Measurements from ENCODE around the gene CEMIP.
"Not testable (repeated sequence)": the region's sequence is repeated elsewhere in the genome, so short reads cannot be mapped to it uniquely, and the experiment has no call there.

The CEMIP gene

DNA sequence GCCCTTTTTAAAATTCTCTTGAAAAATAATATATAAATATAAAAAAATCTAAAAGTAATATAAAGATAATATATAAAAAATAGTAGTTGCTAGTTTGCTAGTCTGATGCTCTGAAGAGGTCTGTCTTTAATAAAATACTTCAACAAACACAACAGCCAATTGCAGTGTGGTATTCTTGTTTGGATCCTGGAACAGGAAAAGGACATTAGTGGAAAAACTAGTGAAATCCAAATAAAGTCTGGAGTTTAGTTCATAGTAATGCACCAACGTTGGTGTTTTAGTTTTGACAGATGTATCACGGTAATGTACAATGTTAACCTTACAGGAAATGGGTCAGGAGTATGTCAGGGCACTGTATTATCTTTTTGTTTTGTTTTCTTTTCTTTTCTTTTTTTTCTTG is 26.0 kb upstream of the CEMIP start:
- no peak for DNase-seq
- intact Hi-C loops (cut with DNase I), result no loop called here

DNA sequence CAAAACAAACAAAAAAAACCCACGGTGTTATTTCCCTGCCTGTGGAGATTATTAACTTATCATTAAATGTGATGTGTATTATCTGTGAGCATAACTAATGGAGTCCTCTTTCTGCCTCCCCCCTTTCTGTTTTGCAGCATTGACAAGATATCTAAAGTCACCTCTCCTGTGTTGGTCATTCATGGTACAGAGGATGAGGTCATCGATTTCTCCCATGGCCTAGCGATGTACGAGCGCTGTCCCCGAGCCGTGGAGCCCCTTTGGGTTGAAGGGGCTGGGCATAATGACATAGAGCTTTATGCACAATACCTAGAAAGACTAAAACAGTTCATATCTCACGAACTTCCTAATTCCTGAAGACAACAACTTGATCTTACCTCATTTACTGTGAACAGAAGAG is 25.2 kb upstream of the CEMIP start:
- intact Hi-C loops (cut with DNase I), result no loop called here
- DNase-seq, result no peak

DNA sequence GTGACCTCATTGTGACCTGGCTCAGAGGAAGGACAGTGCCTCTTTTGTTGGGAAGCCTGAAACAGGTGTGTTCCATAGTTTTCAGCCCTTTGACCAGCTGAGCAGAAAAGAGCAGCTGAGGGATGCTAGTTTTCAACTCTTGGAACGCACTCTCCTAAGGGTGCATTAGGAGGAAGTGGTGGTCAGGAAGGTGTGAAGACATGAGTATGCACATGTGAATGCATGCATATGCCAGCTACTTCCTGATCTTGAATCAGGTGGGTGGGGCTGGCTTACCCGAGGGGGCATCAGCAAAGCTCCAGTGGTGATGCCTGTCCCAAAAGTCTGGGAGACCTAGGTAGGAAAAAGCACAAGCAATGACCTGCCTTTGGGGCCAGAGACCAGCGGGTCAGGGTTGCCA is 23.3 kb upstream of the CEMIP start:
- intact Hi-C loops (cut with DNase I), result no loop called here

DNA sequence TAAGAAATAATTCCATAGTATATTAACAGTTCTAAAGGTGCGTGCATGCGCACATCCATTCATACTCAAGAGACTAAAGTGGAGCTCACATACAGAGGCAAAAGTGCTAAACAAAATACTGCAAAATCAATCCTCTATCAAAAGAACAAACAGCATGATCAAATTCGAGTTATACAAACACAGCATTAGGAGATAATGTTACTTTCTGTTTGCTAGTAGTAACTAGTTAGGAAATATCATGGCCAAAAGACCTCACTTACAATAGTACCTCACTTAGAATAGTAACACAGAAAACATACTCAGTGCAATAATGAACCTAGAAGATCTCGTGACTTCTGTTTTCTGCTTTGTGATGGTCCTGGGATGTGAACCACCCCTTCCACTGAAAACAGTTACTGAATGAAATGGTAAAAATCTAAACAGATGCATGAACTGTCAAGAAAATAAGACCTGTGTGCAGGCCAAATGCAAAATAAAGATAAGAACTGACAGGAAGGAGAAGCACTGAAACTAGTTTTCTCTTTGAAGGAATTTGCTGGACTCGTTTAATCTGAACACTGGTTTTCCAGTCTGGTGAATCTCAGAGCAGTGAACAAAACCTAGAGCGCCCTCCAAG is 20.9 kb upstream of the CEMIP start:
- intact Hi-C loops (cut with DNase I), result no loop called here
- no peak for DNase-seq

More for the DNA sequence above, 23.3 kb upstream of the CEMIP start:
- no peak for DNase-seq

DNA sequence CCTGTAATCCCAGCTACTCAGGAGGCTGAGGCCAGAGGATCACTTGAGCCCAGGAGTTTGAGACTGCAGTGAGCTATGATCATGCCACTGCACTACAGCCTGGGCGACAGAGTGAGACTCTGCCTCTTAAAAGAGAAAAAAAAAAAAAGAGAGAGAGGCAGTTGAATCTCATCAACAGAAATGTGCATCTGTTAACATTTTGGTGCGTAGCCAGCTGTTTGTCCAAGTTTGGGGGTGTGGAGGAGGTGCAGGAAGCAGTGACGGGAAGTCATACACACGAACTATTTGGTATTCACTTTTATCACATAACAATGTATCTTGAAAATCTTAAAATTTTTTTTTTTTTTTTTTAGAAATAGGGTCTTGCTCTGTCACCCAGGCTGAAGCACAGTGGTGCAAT is 18.2 kb upstream of the CEMIP start:
- DNase-seq, result no peak
- intact Hi-C loops (cut with DNase I), result no loop called here

DNA sequence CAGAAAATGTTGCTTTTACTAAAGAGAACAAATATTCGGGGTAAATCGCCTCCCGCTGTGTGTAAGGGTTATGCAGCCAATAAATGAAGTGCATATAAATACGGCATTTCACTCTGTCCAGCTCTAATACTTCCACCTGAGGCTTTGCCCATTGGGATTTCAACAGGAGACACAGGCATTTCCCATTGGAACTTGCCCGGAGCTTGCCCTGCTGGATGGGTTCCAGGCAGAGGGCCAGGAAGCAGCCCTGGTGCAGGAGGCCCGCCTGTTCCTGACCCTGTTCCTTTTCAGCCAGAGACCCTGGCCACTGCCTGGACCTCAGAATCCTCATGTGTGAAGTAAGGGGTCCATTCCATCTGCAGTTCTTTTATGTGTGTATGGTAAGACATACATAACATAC is 17.4 kb upstream of the CEMIP start:
- no peak for DNase-seq
- intact Hi-C loops (cut with DNase I), result no loop called here

DNA sequence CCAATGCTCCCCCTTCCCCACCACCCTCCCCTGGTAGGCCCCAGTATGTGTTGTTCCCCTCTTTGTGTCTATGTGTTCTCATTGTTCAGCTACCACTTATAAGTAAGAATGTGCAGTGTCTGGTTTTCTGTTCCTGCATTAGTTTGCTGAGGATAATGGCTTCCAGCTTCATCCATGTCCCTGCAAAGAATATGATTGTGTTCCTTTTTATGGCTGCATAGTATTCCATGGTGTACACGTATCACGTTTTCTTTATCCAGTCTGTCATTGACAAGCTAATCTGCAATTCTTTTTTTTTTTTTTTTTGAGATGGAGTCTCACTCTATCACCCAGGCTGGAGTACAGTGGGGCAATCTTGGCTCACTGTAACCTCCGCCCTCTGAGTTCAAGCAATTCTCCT is 15.9 kb upstream of the CEMIP start:
- intact Hi-C loops (cut with DNase I), result not testable (repeated sequence)

DNA sequence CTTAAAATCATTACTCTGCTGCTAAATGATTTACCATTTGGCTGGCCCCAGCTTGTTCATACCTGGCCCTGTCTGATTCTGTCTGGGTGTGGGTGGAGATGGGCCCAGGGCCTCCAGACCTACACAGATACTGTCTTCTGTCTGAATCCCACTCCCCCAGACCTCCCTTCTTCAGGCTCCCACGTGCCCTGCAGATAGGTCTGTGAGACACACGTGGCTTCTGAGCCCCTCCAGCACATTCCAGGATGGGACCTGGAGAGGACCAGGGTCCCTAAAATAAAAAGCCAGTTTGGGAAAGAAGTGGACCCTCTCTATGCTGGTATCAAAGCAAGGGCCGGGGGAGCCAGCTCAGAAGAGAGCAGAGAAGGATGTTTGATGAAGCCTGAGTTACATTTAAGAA is 14.6 kb upstream of the CEMIP start:
- no peak for DNase-seq
- intact Hi-C loops (cut with DNase I), result no loop called here

More for the DNA sequence above, 15.9 kb upstream of the CEMIP start:
- DNase-seq, result not testable (repeated sequence)

DNA sequence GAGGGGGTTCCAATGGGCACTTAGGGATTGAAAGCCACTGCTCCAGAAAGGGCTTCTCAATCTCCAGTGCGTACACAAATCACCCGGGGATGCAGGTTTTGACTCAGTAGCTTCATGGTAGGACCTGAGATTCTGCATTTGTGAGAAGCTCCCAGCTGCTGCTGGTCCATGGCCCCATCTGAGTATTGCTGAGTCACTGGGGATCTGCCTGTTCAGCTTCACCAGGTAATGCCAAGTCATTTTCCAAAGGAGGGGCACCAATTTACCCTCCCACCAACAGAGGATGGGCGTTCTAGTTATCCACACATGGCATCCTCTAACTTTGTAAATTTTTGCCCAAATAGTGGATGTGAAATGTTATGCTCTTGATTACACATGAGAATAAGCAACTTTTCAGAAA is 12.9 kb upstream of the CEMIP start:
- no peak for DNase-seq
- intact Hi-C loops (cut with DNase I), result no loop called here

DNA sequence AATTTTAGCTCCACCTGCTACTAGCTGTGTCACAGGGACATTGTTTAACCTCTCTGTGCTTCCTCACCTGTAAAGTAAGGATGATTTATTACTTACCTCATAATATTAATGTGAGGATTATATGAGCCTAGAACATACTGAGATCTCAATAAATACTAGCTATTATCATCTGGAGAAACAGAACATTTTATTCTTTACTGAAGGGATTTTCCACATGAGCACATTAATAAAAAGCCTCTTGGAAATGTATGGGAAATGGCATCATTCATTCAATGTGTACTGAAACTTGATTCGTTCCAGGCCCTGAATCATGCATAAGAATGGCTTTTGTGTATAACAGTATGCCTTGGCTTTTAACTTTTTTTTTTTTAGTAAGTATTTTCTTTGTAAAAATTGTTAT is 11.0 kb upstream of the CEMIP start:
- DNase-seq, result no peak
- intact Hi-C loops (cut with DNase I), result no loop called here

DNA sequence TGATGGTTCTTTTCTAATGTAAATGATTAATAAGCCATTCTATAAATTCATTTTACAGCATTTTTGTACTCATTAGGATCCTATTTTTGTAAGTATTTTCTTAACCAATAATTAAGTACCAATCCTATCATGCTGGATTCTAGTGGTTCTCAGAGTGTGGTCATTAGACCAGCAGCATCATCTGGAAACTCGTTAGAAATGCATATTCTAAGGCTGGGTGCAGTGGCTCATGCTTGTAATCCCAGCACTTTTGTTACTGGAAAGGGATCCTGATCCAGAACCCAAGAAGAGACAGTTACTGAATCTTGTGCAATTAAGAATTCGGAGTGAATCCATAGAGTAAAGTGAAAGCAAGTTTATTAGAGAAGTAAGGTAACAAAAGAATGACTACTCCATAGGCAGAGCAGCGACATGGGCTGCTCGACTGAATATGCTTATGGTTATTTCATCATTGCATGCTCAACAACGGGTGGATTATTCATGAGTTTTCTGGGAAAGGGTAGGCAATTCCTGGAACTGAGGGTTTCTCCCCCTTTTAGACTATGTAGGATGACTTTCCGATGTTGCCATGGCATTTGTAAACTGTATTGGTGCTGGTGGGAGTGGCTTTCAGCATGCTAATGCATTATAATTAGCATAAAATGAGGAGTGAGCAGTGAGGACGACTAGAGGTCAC is 9.9 kb upstream of the CEMIP start:
- intact Hi-C loops (cut with DNase I), result no loop called here

DNA sequence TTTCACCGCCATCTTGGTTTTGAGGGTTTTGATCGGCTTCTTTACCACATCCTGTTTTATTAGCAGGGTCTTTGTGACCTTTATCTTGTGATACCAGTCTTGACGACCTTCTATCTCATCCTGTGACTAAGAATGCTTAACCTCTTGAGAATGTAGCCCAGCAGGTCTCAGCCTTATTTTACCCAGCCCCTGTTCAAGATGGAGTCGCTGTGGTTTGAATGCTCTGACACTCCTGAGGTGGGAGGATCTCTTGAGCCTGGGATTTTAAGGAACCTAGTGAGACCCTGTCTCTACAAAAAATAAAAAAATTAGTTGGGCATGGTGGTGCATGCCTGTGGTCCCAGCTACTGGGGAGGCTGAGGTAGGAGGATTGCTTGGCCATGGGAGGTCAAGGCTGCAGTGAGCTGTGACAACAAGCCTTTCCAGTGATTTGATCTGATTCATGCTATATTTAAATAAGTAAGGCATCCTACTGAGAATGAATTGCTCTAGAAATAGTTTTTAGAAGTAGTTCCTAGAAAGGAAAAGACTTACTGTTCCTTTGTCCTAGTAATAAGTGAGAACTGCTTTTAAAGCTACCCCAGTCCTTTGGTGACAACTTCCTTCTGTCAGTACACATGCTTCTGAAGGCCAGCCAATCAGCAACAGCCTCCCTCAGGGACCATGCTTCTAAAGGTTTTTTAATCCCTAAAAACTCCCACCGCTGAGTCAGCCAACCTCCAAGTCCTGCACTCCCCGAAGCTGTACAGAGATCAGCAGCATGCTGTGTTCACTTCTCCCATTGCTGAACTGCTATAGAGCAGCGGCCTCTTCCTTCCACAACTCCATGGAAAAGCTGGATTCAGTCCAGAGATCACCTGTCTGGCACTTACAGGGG is 9.1 kb upstream of the CEMIP start:
- intact Hi-C loops (cut with DNase I), result loop anchor here (10.0 kb wide), 1 partner anchor 205 kb away; no protein-coding TSS in a partner anchor
- DNase-seq, result no peak

More for the DNA sequence above, 9.9 kb upstream of the CEMIP start:
- DNase-seq, result no peak

DNA sequence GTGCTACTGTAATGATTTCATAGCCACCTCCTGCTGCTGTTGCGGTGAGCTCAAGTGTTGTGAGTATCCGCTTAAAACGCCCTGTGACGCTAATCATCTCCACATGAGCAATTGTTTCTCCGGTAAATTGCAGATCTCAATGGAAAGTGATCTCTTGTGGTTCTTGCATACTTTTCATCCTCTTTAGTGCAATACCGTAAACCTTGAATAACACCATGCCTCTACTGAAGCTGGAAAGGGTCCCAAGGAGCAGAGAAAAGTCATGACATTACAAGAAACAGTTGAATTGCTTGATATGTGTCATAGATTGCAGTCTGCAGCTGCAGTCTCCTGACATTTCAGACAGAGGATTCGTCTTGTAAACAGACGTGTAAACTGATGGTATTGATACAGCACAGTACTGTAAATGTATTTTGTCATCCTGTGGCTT is 6.0 kb upstream of the CEMIP start:
- no peak for DNase-seq
- intact Hi-C loops (cut with DNase I), result loop anchor here (10.0 kb wide), 1 partner anchor 202 kb away; no protein-coding TSS in a partner anchor

DNA sequence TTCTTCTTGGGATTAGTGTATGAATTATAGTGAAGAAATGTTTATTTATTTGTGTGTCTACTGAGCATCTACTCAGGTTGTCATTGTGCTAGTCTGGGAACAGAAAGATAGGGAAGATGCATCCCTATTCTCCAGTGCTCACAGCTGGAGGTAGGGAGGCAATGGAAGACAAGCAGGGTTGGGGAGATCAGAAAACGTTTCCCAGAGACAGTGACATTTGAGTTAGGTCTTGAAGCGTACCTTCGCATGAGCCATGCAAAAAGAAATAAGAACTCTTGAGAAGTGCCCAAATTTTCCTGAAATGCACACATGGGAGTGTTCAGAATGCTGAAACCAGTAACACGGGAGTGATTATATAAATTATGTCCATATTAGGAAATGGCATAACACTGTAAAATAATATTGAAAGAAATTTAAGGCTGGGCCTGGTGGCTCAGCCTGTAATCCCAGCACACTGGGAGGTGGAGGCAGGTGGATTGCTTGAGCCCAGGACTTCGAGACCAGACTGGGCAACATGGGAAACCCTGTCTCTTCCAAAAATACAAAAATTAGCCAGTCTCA is 5.3 kb upstream of the CEMIP start:
- no peak for DNase-seq
- intact Hi-C loops (cut with DNase I), result loop anchor here (10.0 kb wide), 1 partner anchor 201 kb away; no protein-coding TSS in a partner anchor

DNA sequence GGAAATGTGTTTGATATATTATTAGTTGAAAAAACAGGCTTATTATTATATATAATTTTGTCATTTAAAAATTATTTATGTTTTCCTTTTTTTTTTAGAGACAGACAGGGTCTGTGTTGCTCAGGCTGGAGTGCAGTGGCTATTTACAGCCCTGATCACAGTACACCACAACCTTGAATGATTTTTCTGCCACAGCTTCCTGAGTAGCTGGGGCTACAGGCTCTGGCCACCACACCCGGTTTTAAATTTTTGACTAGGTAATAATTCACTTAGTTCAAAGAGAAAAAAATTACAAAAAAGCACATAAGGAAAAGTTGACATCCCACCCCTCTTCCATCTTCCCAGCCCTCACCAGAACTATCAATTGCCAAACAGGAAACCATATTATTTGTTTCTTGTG is 4.7 kb upstream of the CEMIP start:
- DNase-seq, result no peak
- intact Hi-C loops (cut with DNase I), result loop anchor here (10.0 kb wide), 1 partner anchor 200 kb away; no protein-coding TSS in a partner anchor

DNA sequence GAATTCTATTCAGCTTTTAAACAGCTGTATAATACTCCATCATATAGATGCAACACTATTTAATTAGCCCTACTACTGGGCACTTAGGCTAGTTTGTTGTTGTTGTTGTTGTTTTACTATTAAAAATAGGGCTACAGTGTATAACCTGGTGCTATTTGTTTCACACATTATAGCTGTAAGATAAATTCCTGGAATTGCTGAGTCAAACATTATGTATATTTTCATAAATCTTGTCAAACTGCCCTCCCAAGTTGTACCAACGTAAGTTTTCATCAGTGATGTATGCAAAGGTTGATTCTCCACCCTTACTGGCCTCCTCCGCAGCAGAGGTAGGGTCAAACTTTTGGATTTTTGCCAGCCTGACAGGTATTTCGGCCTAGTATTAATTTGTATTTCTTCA is 3.8 kb upstream of the CEMIP start:
- intact Hi-C loops (cut with DNase I), result loop anchor here (5.0 to 10.0 kb wide), 2 partner anchors 199 to 318 kb away; no protein-coding TSS in a partner anchor
- no peak for DNase-seq

DNA sequence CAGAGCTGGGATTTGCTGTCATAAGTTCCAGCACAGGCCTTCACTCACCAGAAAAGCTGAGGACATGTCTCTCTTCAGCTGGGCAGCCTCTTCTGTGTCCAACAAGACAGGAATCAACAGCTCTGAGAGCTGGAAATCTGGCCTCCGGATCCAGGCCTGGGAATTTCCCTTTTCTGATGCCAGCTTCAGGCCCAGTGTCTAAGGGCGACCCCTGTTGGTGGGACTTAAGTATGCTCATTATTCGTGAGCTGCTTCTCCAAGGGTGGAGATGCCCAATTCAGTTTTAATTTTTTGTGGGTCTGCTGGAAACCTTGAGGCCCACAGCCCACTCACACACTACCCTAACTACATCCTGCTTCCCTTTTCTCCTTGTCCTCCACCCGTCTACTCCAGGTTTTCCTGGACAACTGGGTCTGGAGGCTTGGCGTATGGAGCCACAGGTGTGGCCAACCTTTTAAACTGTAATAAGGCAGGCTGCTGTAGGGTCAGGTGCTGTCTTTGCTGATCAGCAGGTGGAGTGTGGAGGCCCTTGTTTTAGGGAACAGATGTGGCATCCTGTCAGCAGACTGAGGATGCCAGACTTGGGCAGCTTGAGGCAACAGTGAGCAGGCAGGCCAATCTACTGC is 2.6 kb upstream of the CEMIP start:
- intact Hi-C loops (cut with DNase I), result loop anchor here (5.0 to 10.0 kb wide), 2 partner anchors 198 to 319 kb away; no protein-coding TSS in a partner anchor
- peak; percentile 27 to 91 (median 78) for DNase-seq

DNA sequence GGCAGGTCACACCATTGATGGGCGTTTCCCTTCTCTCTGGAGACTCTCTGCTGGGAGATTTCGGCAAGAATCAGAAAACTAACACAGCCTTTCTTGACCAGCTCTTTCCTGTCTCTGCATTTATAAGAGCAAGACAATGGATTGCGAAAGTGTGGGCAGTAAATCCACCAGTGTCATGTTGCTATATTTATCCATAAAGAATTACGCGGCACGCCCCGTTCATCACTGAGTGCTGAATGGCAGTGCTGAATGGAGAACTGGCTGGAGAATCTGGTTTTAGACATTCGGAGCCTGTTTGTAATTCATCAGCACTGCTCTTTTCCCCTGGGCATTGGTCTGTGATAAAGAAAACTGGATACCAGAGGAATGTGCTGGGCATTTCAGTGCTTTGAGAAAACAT is 2.0 kb upstream of the CEMIP start:
- no peak for DNase-seq
- intact Hi-C loops (cut with DNase I), result loop anchor here (5.0 to 10.0 kb wide), 2 partner anchors 198 to 320 kb away; no protein-coding TSS in a partner anchor
